Activated effector memory CD4-positive, alpha-beta T cell treated with Interleukin-2 at 50 U/mL for 16 hours (primary cell): ENCODE results near the gene TSC22D2.
A peak's percentile ranks its signal among the peaks of the same experiment; 100 is the strongest.

Source experiments
- DNase-seq: peaks from one replicate; pipeline ENCODE4 v3.0.0-alpha.2; 2020

Gene TSC22D2

DNA sequence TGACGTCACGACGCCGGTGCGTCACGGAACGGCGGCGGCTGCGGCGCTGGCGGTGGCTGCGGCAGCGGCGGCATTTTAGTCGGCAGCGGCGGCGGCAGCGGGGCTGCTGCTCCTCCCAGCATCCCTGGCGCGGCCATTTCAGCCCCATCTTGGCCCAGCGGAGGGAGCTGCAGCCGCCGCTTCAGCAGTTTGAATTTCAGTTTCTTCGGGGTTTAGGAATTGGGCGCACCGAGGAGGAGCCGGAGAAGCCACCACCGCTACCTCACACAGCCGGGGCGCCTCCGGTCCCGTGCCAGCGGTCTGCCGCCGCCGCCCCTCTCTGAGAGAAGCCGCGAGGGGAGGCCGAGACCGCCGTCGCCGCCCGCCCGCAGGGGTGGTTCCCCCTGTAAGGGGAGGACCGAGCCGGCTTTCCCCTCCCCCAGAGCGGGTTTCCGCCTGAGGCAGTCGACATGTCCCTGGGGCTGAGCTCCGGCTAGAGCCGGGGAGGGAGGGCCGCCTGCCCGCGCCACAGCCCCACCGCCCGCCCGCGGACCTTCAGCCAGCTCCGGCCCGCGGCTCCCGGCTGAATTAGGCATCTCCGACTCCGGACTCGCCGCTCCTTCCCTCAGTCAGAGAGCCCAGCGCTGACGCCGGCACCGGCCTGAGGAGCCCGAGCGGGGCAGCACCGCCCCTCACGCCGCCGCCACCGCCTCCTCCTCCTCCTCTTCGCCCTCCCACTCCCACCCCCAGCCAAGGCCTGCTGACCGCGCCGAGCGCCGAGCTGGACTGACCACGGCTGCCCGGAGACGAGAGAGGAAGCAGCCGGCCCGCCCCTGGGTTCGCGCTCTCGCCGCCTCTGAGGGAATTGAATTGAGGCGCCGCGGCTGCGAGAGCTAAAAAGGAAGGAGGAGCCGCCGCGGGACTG lies at the start of gene TSC22D2:
Gene TSC22D2, plus strand, starts transcription at position 78 of the 904 bp plus-strand sequence. CDS start 1,053 bp downstream, outside the sequence.
- peak; percentile 94 for DNase-seq

DNA sequence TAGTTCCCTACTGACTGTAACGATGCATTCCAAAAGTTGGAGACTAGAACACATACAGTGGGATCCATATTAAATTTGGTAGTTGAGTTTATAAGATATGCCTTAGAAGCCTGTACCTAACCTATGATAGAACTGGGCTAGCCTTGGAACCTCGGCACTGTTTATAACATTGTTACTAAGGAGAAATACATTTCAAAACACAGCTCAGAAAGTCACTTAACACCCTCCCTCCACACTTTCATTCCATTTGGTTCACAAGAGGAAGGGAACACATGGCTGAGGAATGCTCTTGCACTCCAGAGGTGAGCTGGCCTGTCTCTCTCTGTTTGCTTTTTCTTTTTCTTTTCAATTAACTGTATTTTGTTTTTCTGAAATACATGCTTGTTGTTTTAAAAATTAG lies 48.7 kb upstream of the TSC22D2 start:
- DNase-seq: no peak

DNA sequence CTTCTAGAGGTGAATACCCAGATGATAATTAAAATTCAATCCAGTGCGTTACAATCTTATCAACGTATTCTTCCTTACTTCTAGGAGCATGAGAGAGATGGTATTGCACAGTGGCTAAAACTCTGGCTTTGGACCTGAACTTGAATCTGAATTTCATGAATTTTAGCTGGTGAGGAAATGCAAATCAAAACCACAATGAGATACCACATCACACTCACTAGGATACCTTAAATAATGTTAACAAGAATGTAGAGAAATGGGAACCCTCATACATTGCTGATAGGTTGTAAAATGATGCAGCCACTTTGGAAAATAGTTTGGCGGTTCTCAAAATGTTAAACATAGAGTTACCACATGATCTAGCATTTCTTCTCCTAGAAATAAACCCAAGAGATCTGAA lies 47.1 kb upstream of the TSC22D2 start:
- no peak for DNase-seq

DNA sequence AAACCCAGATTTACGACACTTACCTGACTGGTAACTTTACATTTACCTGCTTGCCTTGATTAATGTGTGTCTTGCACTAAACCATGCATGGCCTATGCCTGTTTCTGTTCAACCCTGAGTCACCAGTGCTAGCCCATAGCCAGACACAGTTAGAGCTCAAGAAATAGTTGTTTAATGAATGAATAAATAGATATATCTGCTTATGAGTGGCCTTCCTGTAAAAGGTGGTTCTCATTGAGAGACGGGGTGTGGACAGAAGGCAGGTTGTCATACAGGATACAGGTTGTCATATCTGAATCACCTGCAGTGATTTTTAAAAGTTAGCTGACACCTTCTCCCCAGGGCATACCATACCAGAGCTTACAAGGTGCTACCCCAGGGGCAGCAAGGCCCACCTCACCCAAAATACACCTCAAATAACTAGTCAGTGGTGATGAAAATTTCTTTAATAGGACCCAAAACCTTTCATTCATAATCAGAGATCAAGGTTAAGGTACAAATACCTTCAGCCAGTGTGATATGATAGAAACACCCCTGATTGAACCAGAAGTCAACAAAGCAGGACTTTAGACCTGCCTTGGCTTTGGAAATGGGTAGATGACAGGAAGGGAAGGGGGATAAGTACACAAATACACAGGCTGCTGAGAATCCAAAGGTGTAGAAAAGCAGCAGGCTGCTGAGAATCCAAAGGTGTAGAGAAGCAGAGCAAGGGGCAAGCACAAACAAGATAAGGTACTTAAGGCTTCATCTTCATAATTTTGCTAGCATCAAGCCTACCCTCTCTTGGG lies 45.4 kb upstream of the TSC22D2 start:
- DNase-seq: no peak

DNA sequence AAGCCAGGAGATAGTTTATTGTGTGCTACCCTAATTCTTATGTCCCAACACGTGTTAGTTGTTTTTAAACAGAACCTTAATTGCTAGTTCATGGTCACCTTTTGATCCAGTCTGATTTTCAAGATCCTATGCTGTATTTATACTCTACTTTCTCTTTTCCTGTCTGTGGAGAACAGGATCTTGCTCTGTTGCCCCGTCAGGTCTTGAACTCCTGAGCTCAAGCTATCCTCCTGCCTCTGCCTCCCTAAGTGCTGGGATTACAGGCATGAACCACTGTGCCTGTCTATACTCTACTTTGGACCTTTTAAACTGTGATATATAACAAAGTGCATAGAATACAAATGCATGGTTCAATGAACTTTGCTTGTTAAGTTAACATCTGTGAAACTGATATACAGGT lies 44.7 kb upstream of the TSC22D2 start:
- no peak for DNase-seq

DNA sequence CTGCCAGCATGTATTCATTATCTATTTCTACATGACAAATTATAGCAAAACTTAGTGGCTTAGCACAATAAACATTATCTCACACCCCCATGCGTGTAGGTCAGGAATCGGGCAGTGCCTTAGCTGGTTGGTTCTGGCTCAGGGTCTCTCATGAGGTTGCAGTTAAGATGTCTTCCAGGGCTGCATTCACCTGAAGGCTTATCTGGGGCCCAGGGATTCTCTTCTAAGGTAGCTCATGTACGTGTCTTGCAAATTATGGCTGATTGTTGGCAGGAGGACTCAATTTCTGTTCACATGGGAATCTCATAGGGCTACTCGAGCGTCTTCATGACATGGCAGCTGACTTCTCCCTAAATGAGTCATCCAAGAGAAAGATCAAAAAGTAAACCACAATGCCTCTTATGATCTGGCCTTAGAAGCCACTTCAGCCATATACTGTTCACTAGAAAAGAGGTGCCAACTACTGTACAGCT lies 42.9 kb upstream of the TSC22D2 start:
- DNase-seq: no peak

DNA sequence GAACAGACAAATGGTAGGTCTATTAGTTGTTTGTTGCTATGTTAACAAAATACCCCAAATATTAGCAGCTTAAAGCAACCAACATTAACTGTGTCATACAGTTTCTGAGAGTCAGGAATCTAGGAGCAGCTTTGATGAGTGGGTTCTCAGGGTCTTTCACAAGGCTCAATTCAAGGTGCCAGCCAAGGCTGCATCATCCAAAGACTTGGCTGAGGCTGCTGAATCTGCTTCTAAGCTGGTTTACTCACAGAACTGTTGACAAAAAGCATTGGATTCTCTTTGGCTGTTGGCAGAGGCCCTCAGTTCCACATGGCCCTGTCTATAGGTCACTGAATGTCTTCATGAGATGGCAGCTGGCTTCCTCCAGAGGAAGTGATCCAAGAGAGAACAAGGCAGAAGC lies 40.3 kb upstream of the TSC22D2 start:
- no peak for DNase-seq

DNA sequence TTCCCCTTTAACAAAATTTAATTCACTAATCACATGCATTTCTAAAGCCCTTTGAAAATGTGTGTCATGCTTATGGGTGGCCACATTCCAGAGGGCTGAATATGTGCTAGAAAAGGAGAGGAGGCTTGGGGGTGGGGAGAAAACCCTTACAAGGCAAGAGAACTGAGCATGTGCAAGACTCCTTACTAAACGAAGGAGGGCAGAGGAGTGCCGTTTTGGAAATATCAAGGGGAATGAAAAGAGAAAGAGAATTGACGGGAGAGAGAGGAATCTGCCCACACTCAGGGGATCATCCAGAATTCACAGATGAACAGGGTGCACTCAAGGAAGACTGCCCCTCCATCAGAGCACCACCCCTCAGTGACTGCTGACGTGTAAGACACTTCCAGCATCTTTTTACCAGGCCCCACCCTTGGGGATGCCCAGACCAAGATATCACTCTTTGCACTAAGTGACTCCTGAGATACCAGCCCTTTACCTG lies 37.9 kb upstream of the TSC22D2 start:
- DNase-seq: no peak

DNA sequence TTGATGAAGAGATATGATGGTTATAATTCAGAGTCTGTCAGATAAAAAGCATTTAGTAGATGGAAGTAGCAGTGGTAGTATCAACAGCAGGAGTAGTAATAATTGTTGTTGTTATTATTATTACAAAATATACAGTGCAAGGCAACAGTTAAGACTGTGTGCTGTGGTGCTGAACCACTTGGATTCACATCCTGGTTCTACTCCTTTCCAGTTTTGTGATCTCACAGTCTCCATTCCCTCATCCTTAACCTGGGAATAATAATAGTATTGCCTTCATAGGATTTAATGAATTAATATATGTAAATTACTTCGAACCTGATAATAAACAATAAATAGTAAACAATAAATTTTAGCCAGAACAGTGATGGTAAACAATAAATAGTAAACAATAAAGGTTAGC lies 37.1 kb upstream of the TSC22D2 start:
- DNase-seq: no peak

DNA sequence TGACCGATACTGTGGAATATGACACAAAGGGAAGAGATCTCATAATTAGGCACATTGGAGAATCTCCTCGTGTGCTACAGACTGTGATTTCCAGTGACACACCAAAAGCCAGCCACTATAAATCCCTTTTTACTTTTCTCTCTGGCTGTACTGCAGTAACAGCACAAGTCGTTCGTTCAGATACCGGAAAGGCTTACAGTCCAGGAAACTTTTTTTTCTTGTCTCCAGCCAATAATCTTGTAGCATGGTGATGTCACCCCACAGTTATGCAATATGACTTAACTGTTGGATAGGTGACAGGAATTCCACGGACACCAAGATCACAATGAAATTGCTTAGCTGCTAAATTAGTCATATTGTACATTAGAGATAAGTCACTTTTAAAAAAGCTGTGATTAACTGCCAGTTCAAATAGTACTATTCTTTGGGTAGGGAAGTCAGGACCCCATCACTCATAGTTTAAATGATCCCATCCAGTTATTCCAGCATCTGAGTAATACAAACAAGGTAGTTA lies 36.3 kb upstream of the TSC22D2 start:
- DNase-seq: no peak

DNA sequence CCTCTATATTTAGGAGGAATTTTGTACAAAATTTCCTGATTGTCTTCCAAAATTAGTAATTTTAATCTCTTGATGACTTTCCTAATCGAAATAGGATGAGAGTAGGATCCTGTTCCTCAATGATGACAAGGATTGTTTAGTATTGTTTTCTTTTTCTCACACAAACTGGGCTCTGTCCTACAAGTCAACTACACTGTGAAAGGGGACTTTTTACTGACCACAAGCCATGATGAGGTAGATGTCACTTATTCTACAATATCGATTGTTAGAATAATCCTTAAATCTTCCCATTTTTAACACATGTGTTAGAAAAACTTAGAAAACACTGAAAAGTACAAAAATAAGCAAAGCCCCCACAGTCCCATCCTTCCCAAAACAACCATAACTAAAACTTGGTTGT lies 35.8 kb upstream of the TSC22D2 start:
- DNase-seq: no peak

DNA sequence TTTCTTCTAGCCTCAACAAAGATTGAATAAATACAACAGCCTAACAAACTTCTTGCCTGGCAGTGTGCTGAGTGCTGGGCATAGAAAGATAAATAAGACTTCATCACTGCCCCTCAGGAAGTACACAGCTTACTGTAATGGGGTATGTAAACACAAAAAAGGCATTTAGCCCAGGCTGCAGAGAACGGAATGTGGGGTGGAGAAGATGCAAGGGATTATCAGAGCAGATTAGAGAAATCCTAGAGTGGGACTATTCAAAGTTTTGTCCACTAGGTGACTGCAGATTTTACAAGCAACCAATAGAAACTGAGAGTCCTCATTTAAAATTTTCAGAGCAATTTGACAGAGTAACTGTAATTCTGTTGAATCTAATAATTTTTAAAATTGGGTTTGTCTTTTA lies 35.4 kb upstream of the TSC22D2 start:
- no peak for DNase-seq

DNA sequence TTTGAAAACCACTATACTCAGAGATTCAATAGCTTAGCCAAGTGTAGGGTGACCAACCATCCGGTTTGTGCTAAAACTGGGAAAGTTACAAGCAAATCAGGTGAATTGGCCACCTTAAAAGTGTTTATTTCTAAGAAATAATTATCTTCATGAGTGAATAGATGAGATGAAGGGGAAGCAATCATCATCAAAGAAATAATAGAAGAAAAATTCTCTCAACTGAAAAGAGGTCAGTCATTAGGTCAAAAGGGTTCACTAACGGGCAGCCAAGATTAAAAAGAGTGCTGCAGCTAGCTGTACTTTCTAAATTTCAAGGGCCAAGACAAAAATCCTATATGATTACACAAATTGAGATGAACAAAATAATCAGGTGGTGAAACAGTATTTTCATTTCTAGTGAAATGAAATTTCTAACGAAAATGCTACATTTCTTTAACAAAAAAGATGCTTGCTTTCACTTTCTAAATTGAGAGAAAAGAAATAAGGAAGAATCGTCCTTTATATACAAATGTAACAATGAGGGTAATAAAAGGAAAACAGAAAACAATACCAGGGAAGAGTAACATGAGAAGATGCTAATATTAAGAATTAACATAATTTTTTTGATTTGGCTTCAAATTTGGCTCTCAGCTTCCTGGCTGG lies 34.7 kb upstream of the TSC22D2 start:
- no peak for DNase-seq

DNA sequence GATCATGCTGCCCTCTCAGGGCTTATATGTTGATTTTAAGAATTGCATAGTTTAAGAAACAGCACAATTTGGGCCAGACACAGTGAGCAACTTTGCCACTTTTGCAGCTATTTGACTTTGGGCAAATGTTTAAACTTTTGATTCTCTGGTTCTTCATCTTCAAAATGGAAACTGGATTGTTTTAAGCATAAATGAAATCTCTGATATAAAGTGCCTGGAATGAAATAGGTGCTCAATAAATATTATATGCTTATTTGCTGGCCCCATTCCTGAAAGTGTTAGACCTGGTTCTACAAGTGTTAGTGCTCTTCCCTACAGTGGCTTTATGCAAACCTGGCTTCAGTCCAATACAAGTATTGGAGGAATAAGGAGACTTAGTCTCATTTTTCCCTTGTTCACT lies 33.1 kb upstream of the TSC22D2 start:
- no peak for DNase-seq

DNA sequence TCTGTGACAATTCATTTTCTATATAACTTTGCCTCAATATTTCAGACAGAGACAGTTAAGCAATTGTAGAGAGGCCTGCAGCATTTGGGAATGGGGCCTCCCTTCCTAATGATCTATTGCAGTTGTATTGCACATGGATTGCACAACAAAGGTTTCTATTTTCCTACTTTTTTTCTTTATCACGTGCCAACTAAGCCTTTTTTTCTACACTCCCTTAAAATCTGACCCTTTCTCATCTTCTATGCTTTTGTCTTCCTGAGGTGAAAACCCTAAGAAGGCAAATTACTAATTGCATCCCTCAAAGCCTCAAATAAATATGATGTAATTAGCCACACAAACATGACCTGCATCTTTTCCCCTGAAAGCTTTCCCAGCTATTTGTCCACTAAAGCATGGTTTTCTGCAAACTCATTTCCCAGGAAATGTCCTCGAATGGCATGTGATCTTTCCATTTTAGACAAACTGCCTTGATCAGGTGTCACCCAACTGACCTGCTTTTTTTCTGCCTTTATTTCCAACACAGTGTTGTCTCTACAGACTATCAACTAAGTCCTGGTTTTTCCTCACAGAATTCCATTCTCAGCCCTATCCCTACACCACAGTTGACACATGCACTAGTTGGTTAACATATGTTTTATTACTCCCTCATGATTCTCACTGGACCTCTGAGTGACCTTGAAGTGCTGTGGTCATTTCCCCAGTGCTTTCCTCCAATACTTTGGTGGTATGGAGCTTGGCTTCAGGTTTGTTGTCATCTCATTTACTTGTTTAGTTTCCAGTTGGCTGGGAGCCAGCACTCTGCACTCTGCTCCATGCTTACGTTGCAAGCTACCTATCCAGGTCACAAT lies 31.9 kb upstream of the TSC22D2 start:
- no peak for DNase-seq

DNA sequence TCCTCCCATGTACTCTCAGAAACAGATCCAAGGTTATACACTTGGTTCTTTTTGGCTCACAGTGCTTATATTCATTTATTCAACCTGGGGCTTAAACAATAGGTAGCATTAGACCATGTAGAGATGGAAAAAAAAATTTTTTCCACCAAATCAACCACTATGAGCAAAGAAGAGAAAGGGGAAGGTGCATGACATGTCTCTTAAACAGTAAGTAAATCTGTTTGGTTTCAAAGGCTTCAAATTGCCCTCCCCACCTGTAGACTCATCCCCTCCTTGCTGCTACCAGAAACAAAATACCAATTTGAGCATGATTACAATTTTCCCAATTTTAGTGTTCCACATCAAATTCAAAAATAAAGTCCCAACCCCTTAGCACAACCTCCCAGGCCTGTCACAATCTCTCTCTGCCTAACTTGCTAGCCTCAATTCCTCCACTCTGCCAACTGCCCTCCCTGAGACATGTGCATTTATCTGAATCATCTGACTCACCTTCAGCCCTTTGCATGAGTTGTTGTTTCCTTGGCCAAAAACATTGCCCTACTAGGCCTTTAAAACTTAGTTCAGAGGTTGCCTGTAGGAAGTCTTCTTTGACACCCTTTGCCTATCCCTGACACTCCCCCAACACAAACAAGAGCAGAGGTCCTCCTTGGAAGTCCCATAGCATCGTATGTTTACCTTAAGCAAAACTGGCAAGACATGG lies 30.3 kb upstream of the TSC22D2 start:
- no peak for DNase-seq

DNA sequence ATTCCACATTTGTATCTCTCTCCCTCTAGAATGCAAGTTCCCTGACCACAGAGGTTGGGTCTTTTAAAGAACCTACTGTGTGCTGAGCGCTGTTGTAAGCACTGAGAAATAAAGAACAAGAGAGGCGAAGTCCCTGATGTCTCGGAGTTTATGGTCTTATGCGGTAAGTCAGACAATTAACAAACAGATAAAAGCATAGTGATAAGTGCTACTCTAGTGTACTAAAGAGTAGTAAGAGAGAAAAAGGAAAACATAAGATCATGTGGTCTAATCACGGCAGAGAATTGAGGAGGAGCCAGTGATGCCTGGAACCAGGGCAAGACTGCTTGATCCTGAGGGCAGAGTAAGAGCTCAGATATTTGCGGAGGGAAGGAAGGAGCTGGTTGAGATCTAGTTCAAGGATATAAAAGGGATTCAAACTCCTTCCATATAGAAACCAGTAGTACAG lies 29.8 kb upstream of the TSC22D2 start:
- no peak for DNase-seq

DNA sequence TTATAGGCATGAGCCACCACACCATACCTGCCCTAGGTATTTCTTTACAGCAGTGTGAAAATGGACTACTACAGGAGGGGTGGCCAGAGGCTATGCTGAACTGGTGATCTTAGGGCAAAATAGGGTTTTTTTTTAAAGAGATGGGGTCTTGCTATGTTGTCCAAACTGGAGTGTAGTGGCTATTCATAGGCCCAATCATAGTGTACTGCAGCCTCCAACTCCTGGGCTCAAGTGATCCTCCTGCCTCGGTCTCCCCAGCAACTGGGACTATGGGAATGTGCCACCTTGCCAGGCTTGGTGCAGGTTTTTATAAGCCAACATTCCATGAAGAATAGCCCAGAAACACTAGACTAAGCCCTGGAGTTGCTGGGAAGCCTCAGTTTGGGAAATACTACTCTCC lies 28.6 kb upstream of the TSC22D2 start:
- DNase-seq: no peak

DNA sequence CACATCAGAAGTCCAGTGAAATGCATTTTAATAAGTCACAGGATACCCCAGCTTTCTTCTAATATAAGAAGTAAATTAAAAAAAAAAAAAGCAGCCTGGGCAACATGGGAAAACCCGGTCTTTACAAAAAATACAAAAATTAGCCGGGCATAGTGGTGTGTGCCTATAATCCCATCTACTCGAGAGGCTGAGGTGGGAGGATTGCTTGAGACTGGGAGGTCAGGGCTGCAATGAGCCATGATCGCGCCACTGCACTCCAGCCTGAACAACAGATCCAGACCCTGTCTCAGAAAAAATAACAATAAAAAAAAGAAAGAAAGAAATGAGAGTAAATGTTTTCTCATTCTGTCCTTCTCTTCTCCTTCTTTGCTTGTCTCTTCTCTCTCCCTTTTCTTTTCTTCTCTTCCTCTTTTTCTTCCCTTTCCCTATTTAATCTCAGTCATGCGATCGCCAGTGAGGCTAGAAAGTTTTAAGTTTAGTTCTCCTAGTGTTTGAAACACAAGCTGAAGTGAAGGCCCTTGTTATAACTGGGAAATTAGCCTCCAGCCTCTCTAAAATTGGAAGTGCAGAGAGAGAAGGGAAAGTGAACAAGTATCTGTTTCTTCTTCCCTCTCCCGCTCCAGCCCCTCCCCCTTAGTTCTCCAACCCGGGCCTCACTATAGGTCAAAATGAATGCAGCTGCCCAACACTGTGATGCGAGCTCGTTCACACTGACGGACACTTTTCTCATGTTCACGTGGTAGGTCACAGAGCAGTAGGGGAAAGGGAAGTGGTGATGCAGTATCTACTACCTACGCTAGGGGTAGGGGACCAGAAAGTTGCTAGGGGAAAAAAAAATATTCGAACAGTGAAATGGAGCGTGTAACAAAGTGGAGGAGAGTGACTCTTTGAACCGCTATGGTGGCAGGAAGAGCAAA lies 23.5 kb upstream of the TSC22D2 start:
- peak; percentile 19 for DNase-seq
